HepG2 (cell line): ENCODE data around the gene CNDP1. TPM values are rescaled to one million over a fixed set of nuclear protein-coding genes. Genes with fewer than 3 reads are reported as not detected.

Experiments
- BORCS8-MEF2B ChIP-seq: sonication (generic); formaldehyde crosslinking; IDR thresholded peaks from 2 replicates; pipeline ENCODE4 v1.8.0; 2022; ENCODE audit warnings: mild to moderate bottlenecking, missing genetic modification reagents
- CREM ChIP-seq, 2 experiments: sonication (generic) in 1 of 2; formaldehyde crosslinking in 1 of 2; IDR thresholded peaks; 2 replicates each; pipeline versions ENCODE4 v1.4.0 to v1.6.1; 2016 to 2020; ENCODE audit warnings: antibody characterized with exemption in 1 of 2, mild to moderate bottlenecking in 1 of 2, missing genetic modification reagents in 1 of 2
- FOXA3 ChIP-seq: IDR thresholded peaks from 2 replicates; pipeline ENCODE4 v1.6.1; 2016; ENCODE audit warnings: missing genetic modification reagents, missing compliant biosample characterization
- IKZF4 ChIP-seq: sonication (generic); formaldehyde crosslinking; IDR thresholded peaks from 2 replicates; pipeline ENCODE4 v1.5.1; 2020; ENCODE audit warnings: borderline replicate concordance, mild to moderate bottlenecking, low read depth, missing genetic modification reagents; ENCODE audit errors: not compliant biosample characterization
- KLF12 ChIP-seq: sonication (generic); formaldehyde crosslinking; IDR thresholded peaks from 2 replicates; pipeline ENCODE4 v1.4.0; 2020; ENCODE audit warnings: missing genetic modification reagents, borderline replicate concordance
- MTA1 ChIP-seq: sonication (generic); formaldehyde crosslinking; IDR thresholded peaks from 2 replicates; pipeline ENCODE4 v1.4.0; 2020; ENCODE audit warnings: missing genetic modification reagents, mild to moderate bottlenecking, borderline replicate concordance
- RARA ChIP-seq: IDR thresholded peaks from 2 replicates; pipeline ENCODE4 v1.6.1; 2016; ENCODE audit warnings: missing genetic modification reagents, missing compliant biosample characterization
- TEAD3 ChIP-seq: optimal IDR thresholded peaks from 2 replicates; pipeline ENCODE3; 2016; ENCODE audit warnings: borderline replicate concordance
- TGIF2 ChIP-seq: IDR thresholded peaks from 2 replicates; pipeline ENCODE4 v1.6.1; 2016; ENCODE audit warnings: control low read depth, missing compliant biosample characterization
- ZC3H13 ChIP-seq: sonication (generic); formaldehyde crosslinking; IDR thresholded peaks from 2 replicates; pipeline ENCODE4 v1.8.1; 2023; ENCODE audit warnings: mild to moderate bottlenecking, missing genetic modification reagents, moderate library complexity
- ZNF143 ChIP-seq: sonication (generic); formaldehyde crosslinking; IDR thresholded peaks from 2 replicates; pipeline ENCODE4 v1.4.0; 2020; ENCODE audit warnings: missing genetic modification reagents
- ZNF264 ChIP-seq: sonication (generic); formaldehyde crosslinking; IDR thresholded peaks from 2 replicates; pipeline ENCODE4 v1.4.0; 2020; ENCODE audit warnings: missing genetic modification reagents
- ZNF317 ChIP-seq: sonication (generic); formaldehyde crosslinking; IDR thresholded peaks from 2 replicates; pipeline ENCODE4 v1.5.0; 2020; ENCODE audit warnings: mild to moderate bottlenecking, missing genetic modification reagents
- ZNF33B ChIP-seq: sonication (generic); formaldehyde crosslinking; IDR thresholded peaks from 2 replicates; pipeline ENCODE4 v1.5.1; 2020; ENCODE audit warnings: mild to moderate bottlenecking, missing genetic modification reagents
- ZNF619 ChIP-seq: sonication (generic); formaldehyde crosslinking; IDR thresholded peaks from 2 replicates; pipeline ENCODE4 v1.4.0; 2020; ENCODE audit warnings: mild to moderate bottlenecking, missing genetic modification reagents
- ZNF737 ChIP-seq: sonication (generic); formaldehyde crosslinking; IDR thresholded peaks from 2 replicates; pipeline ENCODE4 v1.5.0; 2020; ENCODE audit warnings: missing genetic modification reagents, mild to moderate bottlenecking, borderline replicate concordance
- polyA plus RNA-seq, 8 experiments: library from polyadenylated mRNA; depleted of rRNA in 3 of 8; stranded (reverse) in 7 of 8; unstranded in 1 of 8; fragments of >200 nt; fragmentation: Illumina TruSeq in 4 of 8; extraction: Trizol in 4 of 8; gene quantifications; 2 replicates each; pipeline versions ENCODE4 v1.2.1 to v1.2.3, GENCODE V29; 2011 to 2016; ENCODE audit warnings: low read depth in 4 of 8, missing spikeins in 1 of 8, mixed read lengths in 1 of 8; ENCODE audit not compliant: insufficient read depth in 1 of 8
- total RNA-seq, 5 experiments: library from RNA; depleted of rRNA; stranded (reverse); fragments of >200 nt; fragmentation: Illumina TruSeq; extraction: Trizol; gene quantifications; 2 replicates each; pipeline ENCODE4 v1.2.3, GENCODE V29; 2016; ENCODE audit warnings: low read depth in 1 of 5
- TF ChIP-seq, protein P1 (sequence below): sonication (generic); formaldehyde crosslinking; IDR thresholded peaks from 2 replicates; pipeline ENCODE4 v1.4.0; 2020; ENCODE audit warnings: missing genetic modification reagents
- TF ChIP-seq, protein P2 (sequence below): sonication (generic); formaldehyde crosslinking; IDR thresholded peaks from 2 replicates; pipeline ENCODE4 v1.9.0; 2022; ENCODE audit warnings: missing genetic modification reagents, mild to moderate bottlenecking, borderline replicate concordance
- TF ChIP-seq, protein P3 (sequence below): IDR thresholded peaks from 2 replicates; pipeline ENCODE4 v1.6.1; 2018; ENCODE audit warnings: missing genetic modification reagents
- TF ChIP-seq, protein P4 (sequence below): sonication (generic); formaldehyde crosslinking; conservative IDR thresholded peaks from 2 replicates; pipeline ENCODE4 v1.4.0; 2020; ENCODE audit warnings: mild to moderate bottlenecking, missing genetic modification reagents, moderate library complexity

CNDP1 gene
- total and polyA plus RNA-seq, 2 of the 13 experiments (the other 11 are each of a cell fraction or from before 2014, with no cell fraction given), result 0.01 TPM; not detected in 1

DNA sequence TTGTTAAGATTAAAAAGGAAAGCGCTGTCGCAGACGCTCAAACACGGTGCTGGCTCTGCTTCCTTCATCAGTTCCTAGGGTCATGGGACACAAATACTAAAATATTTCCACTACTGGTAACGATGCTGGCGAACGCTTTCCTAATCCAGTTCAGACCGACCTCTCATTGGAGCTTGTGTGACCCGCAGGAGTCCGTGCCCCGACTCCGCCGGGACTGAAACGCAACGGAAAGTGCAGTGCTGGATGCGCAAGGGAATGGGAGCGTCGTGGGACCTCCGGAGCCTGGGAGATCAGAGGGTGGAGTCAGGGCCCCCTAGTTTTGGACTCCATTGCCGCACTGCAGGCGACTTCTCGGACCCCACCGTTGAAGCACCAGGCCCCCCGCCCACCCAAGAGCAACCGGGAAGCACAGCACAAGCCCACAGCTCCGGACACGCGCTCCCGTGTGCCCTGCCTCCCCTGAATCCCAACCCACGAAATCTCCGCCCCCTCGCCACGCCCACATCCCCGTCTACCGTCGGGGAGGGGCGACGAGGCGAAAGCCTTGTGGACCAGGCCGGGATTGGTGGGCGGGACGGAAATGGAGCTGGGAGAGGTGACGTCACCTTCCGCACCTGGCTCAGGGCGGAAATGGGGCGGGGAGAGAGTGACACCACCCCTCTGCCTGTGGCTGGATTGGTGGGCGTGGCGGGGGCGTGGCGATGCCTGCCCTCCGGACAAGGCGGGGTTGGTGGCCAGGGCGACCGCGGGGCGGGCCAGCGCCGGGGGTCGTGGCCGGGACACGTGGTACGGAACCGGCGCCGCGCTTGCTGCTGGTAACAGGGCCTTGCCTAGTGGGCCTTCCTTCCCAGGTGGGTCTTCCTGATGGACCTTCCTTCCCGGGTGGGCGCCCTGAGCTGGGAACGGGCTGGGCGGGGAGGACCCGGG, 38.5 kb upstream of the CNDP1 start, which contains the start of gene CNDP2 (continued):
- TF ChIP-seq RARA (CRISPR knock-in tag), result 0 out of 2 replicates have a peak, but pooled peaks have one; percentile 11
- 0 out of 2 replicates have a peak, but pooled peaks have one; percentile 69 for TF ChIP-seq ZNF619 (CRISPR knock-in tag)
- TF ChIP-seq, protein P1, sequence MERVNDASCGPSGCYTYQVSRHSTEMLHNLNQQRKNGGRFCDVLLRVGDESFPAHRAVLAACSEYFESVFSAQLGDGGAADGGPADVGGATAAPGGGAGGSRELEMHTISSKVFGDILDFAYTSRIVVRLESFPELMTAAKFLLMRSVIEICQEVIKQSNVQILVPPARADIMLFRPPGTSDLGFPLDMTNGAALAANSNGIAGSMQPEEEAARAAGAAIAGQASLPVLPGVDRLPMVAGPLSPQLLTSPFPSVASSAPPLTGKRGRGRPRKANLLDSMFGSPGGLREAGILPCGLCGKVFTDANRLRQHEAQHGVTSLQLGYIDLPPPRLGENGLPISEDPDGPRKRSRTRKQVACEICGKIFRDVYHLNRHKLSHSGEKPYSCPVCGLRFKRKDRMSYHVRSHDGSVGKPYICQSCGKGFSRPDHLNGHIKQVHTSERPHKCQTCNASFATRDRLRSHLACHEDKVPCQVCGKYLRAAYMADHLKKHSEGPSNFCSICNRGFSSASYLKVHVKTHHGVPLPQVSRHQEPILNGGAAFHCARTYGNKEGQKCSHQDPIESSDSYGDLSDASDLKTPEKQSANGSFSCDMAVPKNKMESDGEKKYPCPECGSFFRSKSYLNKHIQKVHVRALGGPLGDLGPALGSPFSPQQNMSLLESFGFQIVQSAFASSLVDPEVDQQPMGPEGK (CRISPR knock-in tag), result peak; percentile 78
- TF ChIP-seq ZNF33B, result 0 out of 2 replicates have a peak, but pooled peaks have one; percentile 74
- TF ChIP-seq, protein P2, sequence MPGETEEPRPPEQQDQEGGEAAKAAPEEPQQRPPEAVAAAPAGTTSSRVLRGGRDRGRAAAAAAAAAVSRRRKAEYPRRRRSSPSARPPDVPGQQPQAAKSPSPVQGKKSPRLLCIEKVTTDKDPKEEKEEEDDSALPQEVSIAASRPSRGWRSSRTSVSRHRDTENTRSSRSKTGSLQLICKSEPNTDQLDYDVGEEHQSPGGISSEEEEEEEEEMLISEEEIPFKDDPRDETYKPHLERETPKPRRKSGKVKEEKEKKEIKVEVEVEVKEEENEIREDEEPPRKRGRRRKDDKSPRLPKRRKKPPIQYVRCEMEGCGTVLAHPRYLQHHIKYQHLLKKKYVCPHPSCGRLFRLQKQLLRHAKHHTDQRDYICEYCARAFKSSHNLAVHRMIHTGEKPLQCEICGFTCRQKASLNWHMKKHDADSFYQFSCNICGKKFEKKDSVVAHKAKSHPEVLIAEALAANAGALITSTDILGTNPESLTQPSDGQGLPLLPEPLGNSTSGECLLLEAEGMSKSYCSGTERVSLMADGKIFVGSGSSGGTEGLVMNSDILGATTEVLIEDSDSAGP, result peak; percentile 64; the same call in 1 of the 2 replicates
- no peak for TF ChIP-seq ZNF317
- TF ChIP-seq FOXA3 (CRISPR knock-in tag), result no peak; the same call in 1 of the 2 replicates
- TF ChIP-seq ZNF143, result peak; percentile 23; the same call in 1 of the 2 replicates
- 0 out of 2 replicates have a peak, but pooled peaks have one; percentile 7 for TF ChIP-seq KLF12
- TF ChIP-seq ZNF264 (CRISPR knock-in tag), result no peak
- TF ChIP-seq, protein P3, sequence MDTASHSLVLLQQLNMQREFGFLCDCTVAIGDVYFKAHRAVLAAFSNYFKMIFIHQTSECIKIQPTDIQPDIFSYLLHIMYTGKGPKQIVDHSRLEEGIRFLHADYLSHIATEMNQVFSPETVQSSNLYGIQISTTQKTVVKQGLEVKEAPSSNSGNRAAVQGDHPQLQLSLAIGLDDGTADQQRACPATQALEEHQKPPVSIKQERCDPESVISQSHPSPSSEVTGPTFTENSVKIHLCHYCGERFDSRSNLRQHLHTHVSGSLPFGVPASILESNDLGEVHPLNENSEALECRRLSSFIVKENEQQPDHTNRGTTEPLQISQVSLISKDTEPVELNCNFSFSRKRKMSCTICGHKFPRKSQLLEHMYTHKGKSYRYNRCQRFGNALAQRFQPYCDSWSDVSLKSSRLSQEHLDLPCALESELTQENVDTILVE, result no peak
- TF ChIP-seq TGIF2 (CRISPR knock-in tag), result peak; percentile 73; the same call in 1 of the 2 replicates
- TF ChIP-seq CREM (IDR thresholded peaks at IDR 0.05), result peak; percentile 85
- TF ChIP-seq CREM (CRISPR knock-in tag; IDR thresholded peaks at IDR 0.05), result no peak
- peak; percentile 50 for TF ChIP-seq TEAD3 (CRISPR knock-in tag)
- TF ChIP-seq, protein P4, sequence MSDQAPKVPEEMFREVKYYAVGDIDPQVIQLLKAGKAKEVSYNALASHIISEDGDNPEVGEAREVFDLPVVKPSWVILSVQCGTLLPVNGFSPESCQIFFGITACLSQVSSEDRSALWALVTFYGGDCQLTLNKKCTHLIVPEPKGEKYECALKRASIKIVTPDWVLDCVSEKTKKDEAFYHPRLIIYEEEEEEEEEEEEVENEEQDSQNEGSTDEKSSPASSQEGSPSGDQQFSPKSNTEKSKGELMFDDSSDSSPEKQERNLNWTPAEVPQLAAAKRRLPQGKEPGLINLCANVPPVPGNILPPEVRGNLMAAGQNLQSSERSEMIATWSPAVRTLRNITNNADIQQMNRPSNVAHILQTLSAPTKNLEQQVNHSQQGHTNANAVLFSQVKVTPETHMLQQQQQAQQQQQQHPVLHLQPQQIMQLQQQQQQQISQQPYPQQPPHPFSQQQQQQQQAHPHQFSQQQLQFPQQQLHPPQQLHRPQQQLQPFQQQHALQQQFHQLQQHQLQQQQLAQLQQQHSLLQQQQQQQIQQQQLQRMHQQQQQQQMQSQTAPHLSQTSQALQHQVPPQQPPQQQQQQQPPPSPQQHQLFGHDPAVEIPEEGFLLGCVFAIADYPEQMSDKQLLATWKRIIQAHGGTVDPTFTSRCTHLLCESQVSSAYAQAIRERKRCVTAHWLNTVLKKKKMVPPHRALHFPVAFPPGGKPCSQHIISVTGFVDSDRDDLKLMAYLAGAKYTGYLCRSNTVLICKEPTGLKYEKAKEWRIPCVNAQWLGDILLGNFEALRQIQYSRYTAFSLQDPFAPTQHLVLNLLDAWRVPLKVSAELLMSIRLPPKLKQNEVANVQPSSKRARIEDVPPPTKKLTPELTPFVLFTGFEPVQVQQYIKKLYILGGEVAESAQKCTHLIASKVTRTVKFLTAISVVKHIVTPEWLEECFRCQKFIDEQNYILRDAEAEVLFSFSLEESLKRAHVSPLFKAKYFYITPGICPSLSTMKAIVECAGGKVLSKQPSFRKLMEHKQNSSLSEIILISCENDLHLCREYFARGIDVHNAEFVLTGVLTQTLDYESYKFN (CRISPR knock-in tag), result peak; percentile 55
- TF ChIP-seq MTA1 (CRISPR knock-in tag), result no peak
- no peak for TF ChIP-seq ZC3H13 (CRISPR knock-in tag)
- no peak for TF ChIP-seq IKZF4
- no peak for TF ChIP-seq ZNF737 (CRISPR knock-in tag)
- peak; percentile 43; the same call in 1 of the 2 replicates for TF ChIP-seq BORCS8-MEF2B (CRISPR knock-in tag)
